Neutrophil (primary cell): Measurements from ENCODE around the gene CAMP.
A peak's percentile ranks its signal among the peaks of the same experiment; 100 is the strongest.

Experiments used
- H3K27ac ChIP-seq: fragments of 200-600 bp; sonication (generic); 2 replicates; pipeline ENCODE4 v1.5.1; 2016; ENCODE audit warnings: mild to moderate bottlenecking, moderate library complexity
- H3K27me3 ChIP-seq: fragments of 200-600 bp; sonication (generic); 2 replicates; pipeline ENCODE4 v1.6.0; 2016; ENCODE audit warnings: mild to moderate bottlenecking
- H3K36me3 ChIP-seq: fragments of 200-600 bp; sonication (generic); 2 replicates; pipeline ENCODE4 v1.5.1; 2017
- H3K4me1 ChIP-seq, 2 experiments: fragments of 200-600 bp in 1 of 2; sonication (generic) in 1 of 2; 1 replicate in 1 of 2; 2 replicates in 1 of 2; pipeline versions ENCODE4 v1.5.1 to v1.6.1; 2013 to 2016; ENCODE audit warnings: low read depth in 1 of 2, low read length in 1 of 2, mild to moderate bottlenecking in 1 of 2, moderate library complexity in 1 of 2; ENCODE audit not compliant: control insufficient read depth in 1 of 2, insufficient read depth in 1 of 2
- H3K4me3 ChIP-seq, 2 experiments: fragments of 200-600 bp in 1 of 2; sonication (generic) in 1 of 2; 1 replicate in 1 of 2; 2 replicates in 1 of 2; pipeline ENCODE4 v1.5.1; 2013 to 2016; ENCODE audit warnings: low read depth in 1 of 2, low read length in 1 of 2, mild to moderate bottlenecking in 1 of 2, moderate library complexity in 1 of 2
- H3K9me3 ChIP-seq: fragments of 200-600 bp; sonication (generic); 2 replicates; pipeline ENCODE4 v1.5.1; 2016
- TF ChIP-seq, protein P1 (sequence below): fragments of 200-600 bp; sonication (generic); IDR thresholded peaks from 2 replicates; pipeline ENCODE4 v1.5.1; 2016; ENCODE audit warnings: antibody characterized with exemption

The CAMP gene, protein sequence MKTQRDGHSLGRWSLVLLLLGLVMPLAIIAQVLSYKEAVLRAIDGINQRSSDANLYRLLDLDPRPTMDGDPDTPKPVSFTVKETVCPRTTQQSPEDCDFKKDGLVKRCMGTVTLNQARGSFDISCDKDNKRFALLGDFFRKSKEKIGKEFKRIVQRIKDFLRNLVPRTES

GRCh38 chr3:48222616-48223513 is at the start of gene CAMP:
TSS of gene CAMP (plus strand) at chr3:48223495. CDS start at chr3:48223512, 17 bp downstream.
- TF ChIP-seq, protein P1, sequence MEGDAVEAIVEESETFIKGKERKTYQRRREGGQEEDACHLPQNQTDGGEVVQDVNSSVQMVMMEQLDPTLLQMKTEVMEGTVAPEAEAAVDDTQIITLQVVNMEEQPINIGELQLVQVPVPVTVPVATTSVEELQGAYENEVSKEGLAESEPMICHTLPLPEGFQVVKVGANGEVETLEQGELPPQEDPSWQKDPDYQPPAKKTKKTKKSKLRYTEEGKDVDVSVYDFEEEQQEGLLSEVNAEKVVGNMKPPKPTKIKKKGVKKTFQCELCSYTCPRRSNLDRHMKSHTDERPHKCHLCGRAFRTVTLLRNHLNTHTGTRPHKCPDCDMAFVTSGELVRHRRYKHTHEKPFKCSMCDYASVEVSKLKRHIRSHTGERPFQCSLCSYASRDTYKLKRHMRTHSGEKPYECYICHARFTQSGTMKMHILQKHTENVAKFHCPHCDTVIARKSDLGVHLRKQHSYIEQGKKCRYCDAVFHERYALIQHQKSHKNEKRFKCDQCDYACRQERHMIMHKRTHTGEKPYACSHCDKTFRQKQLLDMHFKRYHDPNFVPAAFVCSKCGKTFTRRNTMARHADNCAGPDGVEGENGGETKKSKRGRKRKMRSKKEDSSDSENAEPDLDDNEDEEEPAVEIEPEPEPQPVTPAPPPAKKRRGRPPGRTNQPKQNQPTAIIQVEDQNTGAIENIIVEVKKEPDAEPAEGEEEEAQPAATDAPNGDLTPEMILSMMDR = peak; percentile 38
- Histone ChIP-seq H3K4me3 (peak within 1 kb of the TSS; percentile 60 to 65), H3K4me1 (peaks cover 96% of the 10 kb centered on the region in 2 experiments), H3K27me3 (no peaks in the 10 kb centered on the region), H3K36me3 (no peaks in the 10 kb centered on the region), H3K27ac (peak within 1 kb of the TSS; percentile 97), H3K9me3 (no peaks in the 10 kb centered on the region)

GRCh38 chr3:48178072-48178471 is 45.2 kb upstream of the CAMP start:
- H3K4me3 ChIP-seq = no peak overlapping the region
- no peaks in the 10 kb centered on the region for H3K4me1 ChIP-seq
- TF ChIP-seq, protein P1 = no peak
- peaks cover 66% of the 10 kb centered on the region for H3K36me3 ChIP-seq
- no peaks in the 10 kb centered on the region for H3K27me3 ChIP-seq
- H3K9me3 ChIP-seq = no peaks in the 10 kb centered on the region
- H3K27ac ChIP-seq = no peak overlapping the region

DNA sequence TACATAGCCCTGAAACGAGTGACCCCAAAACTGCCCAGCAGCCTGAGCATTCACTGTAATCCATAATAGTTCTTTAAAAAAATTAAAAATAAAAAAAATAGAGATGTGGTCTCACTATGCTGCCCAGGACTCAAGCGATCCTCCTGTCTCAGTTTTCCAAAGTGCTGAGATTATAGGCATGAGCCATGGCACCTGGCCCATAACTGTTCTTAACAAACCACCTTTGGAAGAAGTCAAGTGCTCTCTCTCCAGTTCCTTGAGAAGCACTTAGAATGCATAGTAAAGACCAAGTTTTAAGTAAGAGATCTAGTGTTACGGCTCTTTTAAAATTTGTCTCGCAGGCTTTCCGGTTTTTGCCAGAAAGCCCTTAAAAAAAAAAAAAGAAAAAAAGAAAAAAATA is 43.3 kb upstream of the CAMP start:
- H3K36me3 ChIP-seq = peaks cover 54% of the 10 kb centered on the region
- TF ChIP-seq, protein P1 = no peak
- no peaks in the 10 kb centered on the region for H3K27me3 ChIP-seq
- H3K4me3 ChIP-seq = no peak overlapping the region
- no peak overlapping the region for H3K27ac ChIP-seq
- H3K9me3 ChIP-seq = no peaks in the 10 kb centered on the region
- H3K4me1 ChIP-seq = no peaks in the 10 kb centered on the region

GRCh38 chr3:48180531-48181253 is 42.6 kb upstream of the CAMP start:
- no peaks in the 10 kb centered on the region for H3K4me1 ChIP-seq
- no peak overlapping the region for H3K27ac ChIP-seq
- TF ChIP-seq, protein P1 = no peak
- no peak overlapping the region for H3K4me3 ChIP-seq
- H3K27me3 ChIP-seq = no peaks in the 10 kb centered on the region
- peaks cover 48% of the 10 kb centered on the region for H3K36me3 ChIP-seq
- H3K9me3 ChIP-seq = no peaks in the 10 kb centered on the region

- Histone ChIP-seq H3K4me3 (no peak overlapping the region), H3K36me3 (peaks cover 27% of the 10 kb centered on the region), H3K9me3 (no peaks in the 10 kb centered on the region), H3K4me1 (peaks cover 16 to 22% of the 10 kb centered on the region in 2 experiments), H3K27me3 (peaks cover 6% of the 10 kb centered on the region), H3K27ac (no peak overlapping the region)
- TF ChIP-seq, protein P1 = no peak
Measured at GRCh38 chr3:48184299-48184698, 39.0 kb upstream of the CAMP start.
